NAMALWA (cell line): Measurements from ENCODE around the gene ARL6IP1.
"Not testable (repeated sequence)": the region's sequence is repeated elsewhere in the genome, so short reads cannot be mapped to it uniquely, and the experiment has no call there.

Source experiments
- DNase-seq: peaks from one replicate; pipeline ENCODE4 v3.0.0-alpha.2; 2015; ENCODE audit warnings: low spot score

The ARL6IP1 gene

GRCh38 chr16:18759598-18760520 lies 41.5 kb downstream of the ARL6IP1 start:
- DNase-seq: not testable (repeated sequence)

- not testable (repeated sequence) for DNase-seq
Observed at GRCh38 chr16:18757960-18758660, 43.2 kb downstream of the ARL6IP1 start.

GRCh38 chr16:18756639-18757038 lies 44.7 kb downstream of the ARL6IP1 start:
- DNase-seq: not testable (repeated sequence)

- not testable (repeated sequence) for DNase-seq
Observed at GRCh38 chr16:18742870-18743269, 58.5 kb downstream of the ARL6IP1 start.
